GM19455 (cell line): ENCODE results near the gene DRC1.

Experiments used
- ATAC-seq: cut with Tn5 transposase; IDR thresholded peaks from one replicate; pipeline ENCODE4 v1.9.1; 2021; ENCODE audit not compliant: unreplicated experiment

Gene DRC1

GRCh38 chr2:26475832-26476501 is 74.2 kb downstream of the DRC1 start:
- ATAC-seq, result no peak

DNA sequence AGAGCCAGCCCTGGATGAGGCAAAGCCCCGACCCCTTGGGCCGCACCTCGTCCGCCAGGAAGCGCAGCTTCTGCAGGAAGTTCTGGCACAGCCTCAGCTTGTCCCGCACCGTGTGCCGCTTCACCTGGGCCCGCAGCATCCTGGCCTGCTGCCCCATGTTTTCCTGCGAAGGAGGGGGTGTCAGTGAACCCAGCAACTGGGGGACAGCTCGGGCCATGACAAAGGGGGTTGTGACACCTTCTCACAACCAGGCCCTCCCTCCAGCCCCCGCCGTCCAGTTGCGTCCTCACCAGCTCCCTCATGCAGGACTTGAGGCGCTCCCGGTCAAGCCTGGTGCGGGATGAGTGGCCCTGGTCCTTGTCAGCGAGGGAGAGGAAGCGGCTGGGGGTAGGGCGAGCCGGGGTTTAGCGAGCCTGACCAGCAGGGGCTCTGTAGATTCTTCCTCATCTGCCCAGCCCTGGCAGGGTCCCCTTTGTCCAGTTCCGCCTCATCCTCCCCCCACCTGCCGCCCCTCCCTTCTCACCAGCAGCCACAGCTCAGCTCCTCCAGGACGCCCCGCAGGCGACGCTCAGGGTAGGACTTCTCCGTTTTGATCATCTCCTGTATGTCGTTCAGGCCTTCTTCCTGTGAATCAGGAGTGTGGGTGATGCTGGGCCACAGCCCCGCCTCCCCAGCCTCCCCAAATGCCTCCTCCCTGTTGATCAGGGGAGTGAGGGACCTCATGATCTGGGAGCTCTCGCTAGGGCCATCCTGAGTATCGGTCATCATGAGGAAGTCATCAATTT is 75.6 kb downstream of the DRC1 start:
- ATAC-seq, result no peak

- ATAC-seq, result no peak
These were observed 76.2 kb downstream of the DRC1 start, which contains the start of gene OTOF for GRCh38 chr2:26477911-26478253. Gene OTOF, minus strand, starts transcription at chr2:26478124.

DNA sequence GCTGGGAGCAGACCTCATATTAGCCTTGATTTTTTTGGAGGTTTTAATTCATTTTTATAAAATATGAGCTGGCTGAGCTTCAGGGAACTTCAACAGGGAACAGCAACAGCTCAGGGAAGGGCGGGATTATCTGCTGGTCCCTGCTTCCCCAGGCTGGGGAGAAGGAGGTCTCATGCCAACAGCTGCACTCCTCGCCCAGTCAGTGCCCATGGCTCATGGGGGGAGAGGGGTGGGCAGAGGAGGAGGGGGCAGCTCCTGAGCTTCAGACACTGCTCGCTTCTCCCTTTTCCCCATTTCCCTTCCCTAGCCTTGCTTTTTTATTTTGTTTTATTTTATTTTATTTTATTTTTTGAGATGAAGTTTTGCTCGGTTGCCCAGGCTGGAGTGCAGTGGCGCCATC is 76.6 kb downstream of the DRC1 start:
- no peak for ATAC-seq

GRCh38 chr2:26479131-26479788 is 77.5 kb downstream of the DRC1 start:
- ATAC-seq, result no peak

DNA sequence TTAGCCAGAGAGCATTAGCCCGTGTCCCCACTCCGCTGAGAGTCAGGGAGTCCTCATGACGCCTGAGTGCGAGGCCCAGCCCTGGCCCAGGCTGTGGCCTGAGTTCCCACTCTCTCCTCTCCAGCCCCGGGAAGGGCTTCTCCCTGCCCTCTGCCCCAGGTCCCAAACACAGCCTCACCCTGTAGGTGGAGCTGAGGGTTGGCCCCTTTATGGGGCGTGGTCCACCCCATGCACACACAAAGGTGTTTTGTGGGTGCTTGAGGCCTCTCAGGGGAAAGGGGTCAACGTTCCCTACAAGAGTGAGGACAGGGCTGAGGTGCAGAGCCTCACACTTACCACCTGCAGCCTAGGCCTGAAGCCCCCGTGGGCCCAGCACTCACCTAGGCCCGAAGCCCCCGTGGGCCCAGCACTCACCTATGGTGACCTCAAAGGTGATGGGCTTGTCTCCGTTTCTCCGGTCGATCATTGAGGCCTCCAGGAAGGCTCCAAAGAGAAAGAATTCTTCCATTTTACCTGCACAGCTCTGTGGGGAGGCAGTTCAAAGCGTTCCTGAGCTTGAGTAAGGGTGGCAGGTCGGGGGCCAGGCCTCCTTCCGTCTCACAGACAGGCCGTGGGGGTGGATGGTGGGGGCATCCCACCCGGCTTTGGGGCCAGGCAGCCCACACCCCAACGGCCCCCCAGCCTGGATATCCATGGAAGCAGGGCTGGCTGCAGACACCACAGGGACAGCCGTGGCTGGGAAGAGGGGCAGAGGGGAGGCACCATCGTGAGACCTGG is 78.3 kb downstream of the DRC1 start:
- ATAC-seq, result no peak

DNA sequence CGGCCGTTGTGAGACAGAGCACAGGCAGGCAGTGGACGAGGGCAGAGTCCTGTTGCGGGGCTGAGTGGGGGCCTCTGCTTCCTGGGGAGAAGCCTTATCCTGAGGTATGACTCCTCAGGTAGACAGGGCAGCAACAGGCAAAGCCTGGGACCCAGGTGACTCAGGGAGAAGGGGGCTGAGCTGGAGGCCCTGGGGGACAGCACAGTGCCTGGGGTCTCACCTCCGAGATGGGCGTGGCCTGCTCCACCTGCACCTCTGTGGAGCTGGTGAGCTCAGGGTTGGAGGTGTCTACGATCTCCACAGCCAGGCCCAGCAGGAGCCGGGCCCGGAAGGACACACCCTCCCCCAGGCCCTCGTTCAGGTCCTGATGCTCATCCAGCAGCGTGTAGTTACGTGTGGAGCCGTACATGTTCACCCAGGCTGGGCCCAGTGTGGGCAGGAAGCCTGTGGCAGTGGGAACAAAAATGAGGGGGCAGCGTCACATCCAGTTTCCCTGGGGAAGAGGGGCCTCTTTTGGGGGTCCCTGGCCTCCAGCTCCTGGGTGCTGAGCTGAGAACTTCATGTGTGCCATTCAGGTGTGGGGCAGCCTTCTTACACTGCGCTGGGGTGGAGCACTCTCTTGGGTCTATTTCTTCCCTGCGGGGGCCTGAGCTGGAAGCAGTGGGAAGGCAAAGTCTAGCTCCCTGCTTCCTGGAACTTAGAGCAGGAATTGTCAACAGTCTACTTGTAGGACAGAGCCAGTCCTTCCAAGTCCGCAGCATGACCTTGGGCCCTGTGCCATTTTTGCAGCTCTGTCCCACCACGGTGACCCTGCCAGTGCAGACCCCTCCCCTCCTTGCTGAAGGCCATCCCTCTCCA is 79.1 kb downstream of the DRC1 start:
- no peak for ATAC-seq

DNA sequence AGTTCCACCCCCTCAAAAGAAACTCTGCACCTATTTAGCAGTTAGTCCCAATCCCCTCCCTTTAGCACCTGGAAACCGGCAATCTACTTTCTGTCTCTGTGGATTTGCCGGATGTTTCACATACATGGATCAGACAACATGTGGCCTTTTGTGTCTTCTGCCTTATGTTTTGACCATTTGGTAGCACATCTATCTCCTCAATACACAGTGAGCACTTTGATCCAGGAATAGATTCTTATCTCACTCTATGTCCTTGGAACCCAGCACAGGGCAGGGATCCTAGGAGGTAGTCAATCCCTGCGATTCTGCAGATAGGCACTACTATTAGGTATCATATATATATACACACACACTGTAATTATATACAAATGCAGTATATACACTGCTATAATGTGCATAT is 80.0 kb downstream of the DRC1 start:
- no peak for ATAC-seq

DNA sequence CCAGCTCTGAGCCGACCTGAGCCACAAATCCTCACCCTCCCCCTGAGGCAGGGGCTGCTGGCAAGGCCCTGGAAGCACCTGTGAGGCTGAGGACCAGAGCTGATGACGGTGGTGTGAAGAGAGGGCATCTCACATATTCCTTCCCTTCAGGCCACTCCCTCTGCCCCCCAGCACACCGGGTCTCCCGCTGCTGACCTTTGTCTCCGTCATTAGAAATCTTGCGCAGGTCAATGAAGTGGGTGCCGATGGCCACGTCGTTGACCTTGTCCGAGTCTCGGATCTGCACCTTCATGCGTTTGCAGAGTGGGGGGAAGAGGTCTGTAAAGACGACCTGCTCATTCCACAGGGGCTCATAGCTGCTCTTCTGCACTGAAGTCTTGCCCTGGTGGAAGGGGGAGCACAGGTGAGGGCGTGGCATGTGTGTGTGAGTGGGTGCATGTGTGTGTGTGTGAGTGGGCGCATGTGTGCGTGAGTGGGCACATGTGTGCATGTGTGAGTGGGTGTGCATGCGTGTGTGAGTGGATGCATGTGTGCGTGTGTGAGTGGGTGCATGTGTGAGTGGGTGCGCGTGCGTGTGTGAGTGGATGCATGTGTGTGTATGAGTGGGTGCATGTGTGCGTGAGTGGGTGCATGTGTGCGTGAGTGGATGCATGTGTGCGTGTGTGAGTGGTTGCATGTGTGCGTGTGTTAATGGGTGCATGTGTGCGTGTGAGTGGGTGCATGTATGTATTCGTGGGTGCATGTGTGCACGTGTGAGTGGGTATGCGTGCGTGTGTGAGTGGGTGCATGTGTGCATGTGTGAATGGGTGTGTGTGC is 80.7 kb downstream of the DRC1 start:
- ATAC-seq, result no peak

GRCh38 chr2:26483027-26483326 is 81.3 kb downstream of the DRC1 start:
- no peak for ATAC-seq

DNA sequence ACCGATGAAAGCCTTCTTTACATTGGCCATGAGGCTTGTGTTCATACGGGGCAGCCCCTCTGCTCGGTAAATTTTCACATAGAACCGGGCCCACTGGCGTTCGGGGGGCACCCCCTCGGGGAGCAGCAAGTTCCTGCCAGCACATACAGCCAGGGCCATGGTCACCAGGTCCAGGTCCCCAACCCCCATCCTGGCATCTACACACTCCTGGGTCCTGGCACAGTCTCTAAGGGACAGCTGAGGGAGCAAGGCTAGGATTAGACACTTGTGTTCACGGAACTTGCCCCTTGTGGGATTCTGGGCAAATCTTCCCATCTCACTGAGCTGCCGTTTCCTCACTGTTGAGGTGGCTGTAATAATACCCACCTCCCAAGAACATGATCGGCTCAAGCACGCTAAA is 81.8 kb downstream of the DRC1 start:
- ATAC-seq, result no peak

- no peak for ATAC-seq
These were observed 82.3 kb downstream of the DRC1 start for GRCh38 chr2:26483957-26484565.

GRCh38 chr2:26484579-26484978 is 82.9 kb downstream of the DRC1 start:
- no peak for ATAC-seq

DNA sequence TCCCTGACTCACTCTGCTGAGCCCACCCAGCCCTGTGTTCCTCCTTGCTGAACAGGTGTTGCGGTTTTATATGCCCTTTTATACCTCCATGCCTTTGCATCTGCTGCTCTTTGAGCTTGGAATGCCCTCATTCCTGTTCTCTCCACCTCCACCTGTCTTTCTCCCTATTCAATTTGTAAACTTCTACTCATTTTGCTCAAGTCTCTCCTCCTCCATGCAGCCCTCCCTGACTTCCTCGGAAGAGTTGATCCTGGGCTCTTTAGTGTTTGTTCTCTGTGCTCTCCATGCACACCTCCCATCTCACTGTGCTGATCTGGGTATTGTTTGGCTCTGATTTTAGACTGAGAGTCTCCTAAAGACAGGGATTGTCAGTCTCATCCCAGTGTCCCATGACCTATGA is 83.4 kb downstream of the DRC1 start:
- no peak for ATAC-seq

DNA sequence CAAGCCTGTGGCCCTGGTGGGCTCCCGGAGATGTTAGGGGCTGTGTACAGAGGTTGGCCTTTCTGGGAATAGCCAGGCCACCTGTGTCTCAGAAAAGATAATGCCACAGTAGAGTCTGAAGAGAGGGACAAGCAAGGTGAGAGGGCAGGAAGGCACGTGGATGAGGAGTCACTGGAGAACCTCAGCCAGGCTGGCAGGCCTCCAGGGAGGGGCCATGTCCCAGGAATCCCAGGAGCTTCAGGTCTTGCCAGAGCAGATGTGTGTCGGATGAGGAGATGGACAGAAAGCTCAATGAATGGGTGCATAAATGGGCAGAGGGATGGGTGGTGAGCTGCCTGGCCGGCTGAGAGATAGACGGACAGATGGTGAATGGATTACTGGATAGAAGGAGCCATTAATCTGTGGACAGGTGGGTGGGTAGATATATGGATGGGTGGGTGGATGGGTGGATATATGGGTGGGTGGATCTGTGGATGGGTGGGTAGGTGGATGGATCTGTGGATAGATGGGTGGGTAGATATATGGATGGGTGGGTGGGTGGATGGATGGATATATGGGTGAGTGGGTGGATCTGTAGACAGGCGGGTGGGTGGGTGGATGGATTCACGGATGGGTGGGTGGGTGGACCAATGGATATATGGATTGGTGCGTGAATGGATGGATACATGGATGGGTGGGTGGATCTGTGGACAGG is 84.2 kb downstream of the DRC1 start:
- no peak for ATAC-seq

GRCh38 chr2:26486789-26487188 is 85.1 kb downstream of the DRC1 start:
- no peak for ATAC-seq

- ATAC-seq, result no peak
These were observed 85.5 kb downstream of the DRC1 start for GRCh38 chr2:26487192-26487591.

GRCh38 chr2:26488463-26489212 is 86.9 kb downstream of the DRC1 start:
- no peak for ATAC-seq
